ENCODE measurements around the gene WNT6.

GRCh38 chr2:218875692-218876246, 16.2 kb downstream of the WNT6 start:
- TF ChIP-seq CTCF (IDR thresholded peaks at IDR 0.05 in 2 of 3, conservative IDR thresholded peaks at IDR 0.05 in 1 of 3; ENCODE audit: borderline replicate concordance in 1 of 3, insufficient read depth in 1 of 3, low read depth in 2 of 3, low read length in 2 of 3) (no peak), POLR2AphosphoS5 (IDR thresholded peaks at IDR 0.05; ENCODE audit: low read depth, low read length) (no peak), MAX (IDR thresholded peaks at IDR 0.05) (no peak), RAD21 (IDR thresholded peaks at IDR 0.05; ENCODE audit: low read depth) (no peak), SRF (IDR thresholded peaks at IDR 0.05; ENCODE audit: low read depth) (no peak), POLR2A (IDR thresholded peaks at IDR 0.05; ENCODE audit: borderline replicate concordance, extremely low read depth, insufficient read depth, insufficient read length) (no peak)

Measured in HCT116 (cell line).